Erythroblast (primary cell): ENCODE results near the gene EIF4G1.

Experiments used
- GATA1 ChIP-seq: IDR thresholded peaks from 2 replicates; pipeline ENCODE4 v1.6.1; 2011; ENCODE audit warnings: low read depth, mild to moderate bottlenecking, control low read depth, low read length, moderate library complexity
- POLR2A ChIP-seq: IDR thresholded peaks from 2 replicates; pipeline ENCODE4 v1.6.1; 2011; ENCODE audit warnings: mild to moderate bottlenecking, low read length

- no peak for TF ChIP-seq POLR2A
- no peak for TF ChIP-seq GATA1
Observed at GRCh38 chr3:184295771-184296170, 18.6 kb upstream of the EIF4G1 start.
